SK-N-SH (cell line): Measurements from ENCODE around the gene SLC24A4. TPM values are rescaled to one million over a fixed set of nuclear protein-coding genes. Genes with fewer than 3 reads are reported as not detected.

Experiments
- CTCF ChIA-PET: fragments of 300-600, 350-600 bp; formaldehyde crosslinking; extraction: SDS; loops from one replicate; lab custom pipeline; 2021; lab: Yijun Ruan, JAX
- POLR2A ChIA-PET: fragments of 350-600 bp; sonication (Branson Sonifier 250); formaldehyde crosslinking; extraction: SDS; loops from one replicate; lab custom pipeline; 2020; ENCODE audit warnings: antibody characterized with exemption, inconsistent platforms; lab: Yijun Ruan, JAX
- DNase-seq: peaks from one replicate; pipeline ENCODE4 v3.0.0; 2012
- H2AFZ ChIP-seq: fragments of 200-600 bp; sonication (generic); 2 replicates; pipeline ENCODE4 v1.8.1; 2016; ENCODE audit warnings: antibody characterized with exemption, mild to moderate bottlenecking, low read depth
- H3F3A ChIP-seq: fragments of 200-600 bp; sonication (generic); replicated peaks from 2 replicates; pipeline ENCODE3; 2016; ENCODE audit warnings: antibody characterized with exemption, mild to moderate bottlenecking; ENCODE audit not compliant: insufficient read depth
- H3K27ac ChIP-seq, 2 experiments: fragments of 200-500 bp in 1 of 2; fragments of 200-600 bp in 1 of 2; sonication (Bioruptor generic) in 1 of 2; sonication (generic), shearing (Covaris generic) in 1 of 2; 2 replicates each; pipeline versions ENCODE4 v1.5.1 to v1.6.1; 2014 to 2016; ENCODE audit warnings: low read depth in 2 of 2, inconsistent platforms in 1 of 2, low read length in 1 of 2, mild to moderate bottlenecking in 1 of 2, mixed read lengths in 1 of 2
- H3K27me3 ChIP-seq: fragments of 200-600 bp; sonication (generic), shearing (Covaris generic); 2 replicates; pipeline ENCODE4 v1.6.1; 2016; ENCODE audit warnings: mixed run types; ENCODE audit not compliant: insufficient read depth
- H3K36me3 ChIP-seq, 2 experiments: fragments of 200-500 bp in 1 of 2; fragments of 200-600 bp in 1 of 2; sonication (Bioruptor generic) in 1 of 2; sonication (generic) in 1 of 2; replicated peaks in 1 of 2; 2 replicates each; pipeline versions ENCODE3 to v1.5.1; 2014 to 2016; ENCODE audit warnings: low read length in 1 of 2, mild to moderate bottlenecking in 1 of 2; ENCODE audit not compliant: insufficient read depth in 2 of 2, control insufficient read depth in 1 of 2
- H3K4me1 ChIP-seq, 2 experiments: fragments of 200-500 bp in 1 of 2; fragments of 200-600 bp in 1 of 2; sonication (Bioruptor generic) in 1 of 2; sonication (generic), shearing (Covaris generic) in 1 of 2; 2 replicates each; pipeline versions ENCODE4 v1.5.1 to v1.6.1; 2014 to 2016; ENCODE audit warnings: low read depth in 1 of 2, low read length in 1 of 2, mixed run types in 1 of 2; ENCODE audit not compliant: insufficient read depth in 2 of 2, control insufficient read depth in 1 of 2
- H3K4me2 ChIP-seq: fragments of 200-600 bp; sonication (generic), shearing (Covaris generic); 2 replicates; pipeline ENCODE4 v1.6.1; 2017; ENCODE audit warnings: mixed run types
- H3K4me3 ChIP-seq, 2 experiments: fragments of 200-500 bp in 1 of 2; fragments of 200-600 bp in 1 of 2; sonication (Bioruptor generic) in 1 of 2; sonication (generic), shearing (Covaris generic) in 1 of 2; 2 replicates each; pipeline versions ENCODE4 v1.5.1 to v1.8.1; 2014 to 2016; ENCODE audit warnings: low read depth in 2 of 2, inconsistent platforms in 1 of 2, low read length in 1 of 2, mild to moderate bottlenecking in 1 of 2, mixed read lengths in 1 of 2, moderate library complexity in 1 of 2
- H3K79me2 ChIP-seq: fragments of 200-600 bp; sonication (generic); 2 replicates; pipeline ENCODE4 v1.8.1; 2017; ENCODE audit warnings: mild to moderate bottlenecking; ENCODE audit not compliant: insufficient read depth
- H3K9ac ChIP-seq: fragments of 200-600 bp; sonication (generic); 2 replicates; pipeline ENCODE4 v1.6.1; 2017; ENCODE audit warnings: mixed run types
- H3K9me2 ChIP-seq: fragments of 200-600 bp; sonication (generic); 2 replicates; pipeline ENCODE4 v1.6.1; 2017; ENCODE audit warnings: mixed run types
- H3K9me3 ChIP-seq: fragments of 200-600 bp; sonication (generic); 2 replicates; pipeline ENCODE4 v1.6.1; 2017; ENCODE audit warnings: mixed run types, mild to moderate bottlenecking, moderate library complexity
- H4K20me1 ChIP-seq: fragments of 200-600 bp; sonication (generic); 2 replicates; pipeline ENCODE4 v1.6.1; 2017; ENCODE audit warnings: mild to moderate bottlenecking, mixed run types; ENCODE audit not compliant: insufficient read depth
- ELF1 ChIP-seq: IDR thresholded peaks from 2 replicates; pipeline ENCODE4 v1.4.0; 2012
- EZH2phosphoT487 ChIP-seq: fragments of 200-600 bp; sonication (generic); IDR thresholded peaks from 2 replicates; pipeline ENCODE4 v1.6.1; 2017; ENCODE audit warnings: low read depth, mixed run types, mild to moderate bottlenecking, antibody characterized with exemption, moderate library complexity, borderline replicate concordance
- FOXJ3 ChIP-seq: sonication (generic); formaldehyde crosslinking; IDR thresholded peaks from 2 replicates; pipeline ENCODE4 v1.5.1; 2020; ENCODE audit warnings: mild to moderate bottlenecking, missing genetic modification reagents
- GATA2 ChIP-seq: sonication (generic); formaldehyde crosslinking; IDR thresholded peaks from 2 replicates; pipeline ENCODE4 v1.5.0; 2020; ENCODE audit warnings: mild to moderate bottlenecking, missing genetic modification reagents
- JUND ChIP-seq: IDR thresholded peaks from 2 replicates; pipeline ENCODE4 v1.4.0; 2012
- MXI1 ChIP-seq: IDR thresholded peaks from 2 replicates; pipeline ENCODE4 v1.6.1; 2012; ENCODE audit warnings: mild to moderate bottlenecking, low read depth, low read length, improper control_type of control experiment
- NFIC ChIP-seq: IDR thresholded peaks from 2 replicates; pipeline ENCODE4 v1.4.0; 2012; ENCODE audit warnings: borderline replicate concordance
- NRF1 ChIP-seq: IDR thresholded peaks from 2 replicates; pipeline ENCODE4 v1.6.1; 2012; ENCODE audit warnings: low read depth, mild to moderate bottlenecking, low read length
- REST ChIP-seq: IDR thresholded peaks from 2 replicates; pipeline ENCODE4 v1.6.1; 2012; ENCODE audit warnings: mild to moderate bottlenecking, low read depth, low read length, moderate library complexity
- RFX5 ChIP-seq: IDR thresholded peaks from 2 replicates; pipeline ENCODE4 v1.6.1; 2012; ENCODE audit warnings: mild to moderate bottlenecking, improper control_type of control experiment, low read length
- RXRA ChIP-seq: IDR thresholded peaks from 2 replicates; pipeline ENCODE4 v1.4.0; 2012; ENCODE audit warnings: low read depth, mild to moderate bottlenecking, borderline replicate concordance
- SMC3 ChIP-seq: IDR thresholded peaks from 2 replicates; pipeline ENCODE4 v1.6.1; 2012; ENCODE audit warnings: low read depth, low read length, improper control_type of control experiment
- TAF1 ChIP-seq: IDR thresholded peaks from 2 replicates; pipeline ENCODE4 v1.6.1; 2012; ENCODE audit warnings: low read depth, mild to moderate bottlenecking, low read length, moderate library complexity, borderline replicate concordance
- TCF12 ChIP-seq: IDR thresholded peaks from 2 replicates; pipeline ENCODE4 v1.4.0; 2012
- USF2 ChIP-seq: fragments of 150-350 bp; IDR thresholded peaks from 2 replicates; pipeline ENCODE4 v1.6.1; 2017; ENCODE audit warnings: antibody characterized with exemption, low read length, low read depth, borderline replicate concordance
- WGBS: methylation state at CpG from one replicate; pipeline ENCODE4 v1.1.6; 2017; ENCODE audit warnings: low lambda C conversion rate; 5-methylcytosine and 5-hydroxymethylcytosine counted together
- polyA plus RNA-seq, 3 experiments: library from polyadenylated mRNA; depleted of rRNA; stranded (reverse); fragments of >200 nt; gene quantifications; 2 replicates each; pipeline ENCODE4 v1.2.3, GENCODE V29; 2012
- TF ChIP-seq, protein P1 (sequence below): IDR thresholded peaks from 2 replicates; pipeline ENCODE4; 2012
- TF ChIP-seq, protein P2 (sequence below): fragments of 200-600 bp; sonication (generic); IDR thresholded peaks from 2 replicates; pipeline ENCODE4 v1.6.1; 2017; ENCODE audit warnings: antibody characterized with exemption, mild to moderate bottlenecking, moderate library complexity
- TF ChIP-seq, protein P3 (sequence below): IDR thresholded peaks from 2 replicates; pipeline ENCODE4 v1.4.0; 2012; ENCODE audit warnings: low read depth

The SLC24A4 gene
- polyA plus RNA-seq, 1 of the 3 experiments (the other 2 are of a cell fraction): 0.07 TPM

- no peak for TF ChIP-seq JUND
- no peak for TF ChIP-seq TCF12
- no peak for TF ChIP-seq NRF1
Measured at GRCh38 chr14:92340071-92340470, 17.1 kb downstream of the SLC24A4 start (continued).

DNA sequence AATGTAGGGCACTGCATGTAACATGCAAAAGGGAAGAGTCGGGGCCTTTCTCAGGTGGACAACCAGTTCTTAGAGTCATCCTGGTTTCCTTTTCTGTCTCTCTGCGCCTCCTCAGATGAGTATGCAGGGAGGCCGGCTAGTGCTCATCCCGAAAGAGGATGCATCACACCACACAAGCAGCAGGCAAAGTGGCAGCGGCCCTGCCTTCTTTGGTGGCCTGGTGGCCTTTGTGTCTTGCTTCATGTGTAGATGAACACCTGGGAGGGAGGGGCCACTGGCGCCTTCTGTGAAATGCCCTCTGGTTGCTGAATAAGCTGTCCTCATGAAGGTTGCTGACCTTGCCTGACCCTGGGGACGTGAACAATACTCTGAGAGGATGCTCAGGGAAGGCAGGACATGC, 18.0 kb downstream of the SLC24A4 start:
- H3F3A ChIP-seq: no peaks in the 10 kb centered on the region
- no peaks in the 10 kb centered on the region for H3K9me2 ChIP-seq
- H3K4me2 ChIP-seq: no peak overlapping the region
- no peak for TF ChIP-seq USF2
- TF ChIP-seq REST: no peak
- no peak for TF ChIP-seq EZH2phosphoT487
- no peak for TF ChIP-seq ELF1
- TF ChIP-seq RXRA: no peak
- TF ChIP-seq NRF1: no peak
- H2AFZ ChIP-seq: no peak overlapping the region
- no peaks in the 10 kb centered on the region for H4K20me1 ChIP-seq
- ChIA-PET POLR2A (no interaction called here), CTCF (no interaction called here)
- no peaks in the 10 kb centered on the region for H3K36me3 ChIP-seq
- DNase-seq: no peak
- 20% methylated on average over 7 of the region's 7 CpGs for WGBS
- H3K27me3 ChIP-seq: peaks cover 90% of the 10 kb centered on the region
- H3K9me3 ChIP-seq: 0 out of 2 replicates have a peak, but pooled peaks cover 4% of the 10 kb centered on the region
- no peaks in the 10 kb centered on the region for H3K79me2 ChIP-seq
- no peak overlapping the region for H3K9ac ChIP-seq
- H3K4me3 ChIP-seq: no peak overlapping the region
- H3K27ac ChIP-seq: no peak overlapping the region
- H3K4me1 ChIP-seq: no peaks in the 10 kb centered on the region

GRCh38 chr14:92341791-92342190, 18.8 kb downstream of the SLC24A4 start:
- CTCF ChIA-PET: no interaction called here
- TF ChIP-seq GATA2 (no peak), NRF1 (no peak), RXRA (no peak), SMC3 (no peak), TAF1 (no peak), USF2 (no peak), FOXJ3 (CRISPR knock-in tag) (no peak), MXI1 (no peak), NFIC (no peak), RFX5 (no peak), EZH2phosphoT487 (no peak), ELF1 (no peak)
- TF ChIP-seq, protein P1, sequence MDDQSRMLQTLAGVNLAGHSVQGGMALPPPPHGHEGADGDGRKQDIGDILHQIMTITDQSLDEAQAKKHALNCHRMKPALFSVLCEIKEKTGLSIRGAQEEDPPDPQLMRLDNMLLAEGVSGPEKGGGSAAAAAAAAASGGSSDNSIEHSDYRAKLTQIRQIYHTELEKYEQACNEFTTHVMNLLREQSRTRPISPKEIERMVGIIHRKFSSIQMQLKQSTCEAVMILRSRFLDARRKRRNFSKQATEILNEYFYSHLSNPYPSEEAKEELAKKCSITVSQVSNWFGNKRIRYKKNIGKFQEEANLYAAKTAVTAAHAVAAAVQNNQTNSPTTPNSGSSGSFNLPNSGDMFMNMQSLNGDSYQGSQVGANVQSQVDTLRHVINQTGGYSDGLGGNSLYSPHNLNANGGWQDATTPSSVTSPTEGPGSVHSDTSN: no peak
- TF ChIP-seq, protein P2, sequence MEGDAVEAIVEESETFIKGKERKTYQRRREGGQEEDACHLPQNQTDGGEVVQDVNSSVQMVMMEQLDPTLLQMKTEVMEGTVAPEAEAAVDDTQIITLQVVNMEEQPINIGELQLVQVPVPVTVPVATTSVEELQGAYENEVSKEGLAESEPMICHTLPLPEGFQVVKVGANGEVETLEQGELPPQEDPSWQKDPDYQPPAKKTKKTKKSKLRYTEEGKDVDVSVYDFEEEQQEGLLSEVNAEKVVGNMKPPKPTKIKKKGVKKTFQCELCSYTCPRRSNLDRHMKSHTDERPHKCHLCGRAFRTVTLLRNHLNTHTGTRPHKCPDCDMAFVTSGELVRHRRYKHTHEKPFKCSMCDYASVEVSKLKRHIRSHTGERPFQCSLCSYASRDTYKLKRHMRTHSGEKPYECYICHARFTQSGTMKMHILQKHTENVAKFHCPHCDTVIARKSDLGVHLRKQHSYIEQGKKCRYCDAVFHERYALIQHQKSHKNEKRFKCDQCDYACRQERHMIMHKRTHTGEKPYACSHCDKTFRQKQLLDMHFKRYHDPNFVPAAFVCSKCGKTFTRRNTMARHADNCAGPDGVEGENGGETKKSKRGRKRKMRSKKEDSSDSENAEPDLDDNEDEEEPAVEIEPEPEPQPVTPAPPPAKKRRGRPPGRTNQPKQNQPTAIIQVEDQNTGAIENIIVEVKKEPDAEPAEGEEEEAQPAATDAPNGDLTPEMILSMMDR: no peak
- TF ChIP-seq, protein P3, sequence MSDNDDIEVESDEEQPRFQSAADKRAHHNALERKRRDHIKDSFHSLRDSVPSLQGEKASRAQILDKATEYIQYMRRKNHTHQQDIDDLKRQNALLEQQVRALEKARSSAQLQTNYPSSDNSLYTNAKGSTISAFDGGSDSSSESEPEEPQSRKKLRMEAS: no peak

More at GRCh38 chr14:92341791-92342190, 18.8 kb downstream of the SLC24A4 start:
- POLR2A ChIA-PET: no interaction called here
- Histone ChIP-seq H3K27ac (no peak overlapping the region), H3K4me1 (no peaks in the 10 kb centered on the region), H3K4me3 (no peak overlapping the region), H4K20me1 (no peaks in the 10 kb centered on the region), H3K4me2 (no peak overlapping the region), H3K79me2 (no peaks in the 10 kb centered on the region), H3K36me3 (no peaks in the 10 kb centered on the region), H2AFZ (no peak overlapping the region), H3K9me2 (no peaks in the 10 kb centered on the region), H3K9ac (no peak overlapping the region), H3K9me3 (0 out of 2 replicates have a peak, but pooled peaks cover 4% of the 10 kb centered on the region), H3K27me3 (peaks cover 90% of the 10 kb centered on the region), H3F3A (no peaks in the 10 kb centered on the region)
- no peak for DNase-seq
- WGBS: 10% methylated on average over 5 of the region's 6 CpGs
